HG03064 (cell line): ENCODE results near the gene POLR1A.
A peak's percentile ranks its signal among the peaks of the same experiment; 100 is the strongest.

Experiments
- ATAC-seq: cut with Tn5 transposase; IDR thresholded peaks from one replicate; pipeline ENCODE4 v1.9.1; 2021; ENCODE audit warnings: low read depth; ENCODE audit not compliant: unreplicated experiment

Gene POLR1A

GRCh38 chr2:86105252-86105968, at the start of gene POLR1A:
Gene POLR1A, minus strand, starts transcription at chr2:86105886. Its CDS starts 110 bp downstream, at chr2:86105776.
- peak; percentile 74 for ATAC-seq

- no peak for ATAC-seq
Observed at GRCh38 chr2:86150502-86150901, 44.8 kb upstream of the POLR1A start.

GRCh38 chr2:86147793-86148192, 42.1 kb upstream of the POLR1A start:
- ATAC-seq = no peak

GRCh38 chr2:86143926-86144685, 38.4 kb upstream of the POLR1A start:
- no peak for ATAC-seq

- no peak for ATAC-seq
Observed at GRCh38 chr2:86143307-86143706, 37.6 kb upstream of the POLR1A start.

GRCh38 chr2:86142436-86143257, 37.0 kb upstream of the POLR1A start:
- no peak for ATAC-seq

GRCh38 chr2:86140969-86141392, 35.3 kb upstream of the POLR1A start:
- ATAC-seq = no peak

GRCh38 chr2:86139981-86140380, 34.3 kb upstream of the POLR1A start:
- ATAC-seq = no peak

- no peak for ATAC-seq
Observed at GRCh38 chr2:86138736-86139625, 33.3 kb upstream of the POLR1A start.

GRCh38 chr2:86136141-86136540, 30.5 kb upstream of the POLR1A start:
- ATAC-seq = no peak

- ATAC-seq = no peak
Observed at GRCh38 chr2:86135653-86136052, 30.0 kb upstream of the POLR1A start.

- ATAC-seq = no peak
Observed at GRCh38 chr2:86134709-86135108, 29.0 kb upstream of the POLR1A start.

GRCh38 chr2:86124683-86125082, 19.0 kb upstream of the POLR1A start:
- ATAC-seq = no peak

- no peak for ATAC-seq
Observed at GRCh38 chr2:86123328-86123925, 17.7 kb upstream of the POLR1A start.

- no peak for ATAC-seq
Observed at GRCh38 chr2:86118130-86118529, 12.4 kb upstream of the POLR1A start.

GRCh38 chr2:86107031-86107430, 1.3 kb upstream of the POLR1A start:
- ATAC-seq = no peak

- ATAC-seq = peak; percentile 85
Observed at GRCh38 chr2:86105969-86106945, 571 bp upstream of the POLR1A start, which contains the start of gene PTCD3. Gene PTCD3, plus strand, starts transcription at chr2:86106235. Its CDS starts 13 bp downstream, at chr2:86106248.

- ATAC-seq = no peak
Observed at GRCh38 chr2:86102157-86102556, 3.5 kb downstream of the POLR1A start.
